ENCODE results near the gene SLC52A1.
A peak's percentile ranks its signal among the peaks of the same experiment; 100 is the strongest.

SLC52A1 gene

GRCh38 chr17:4986951-4987766 is 48.1 kb downstream of the SLC52A1 start, which contains the start of gene CAMTA2:
TSS of gene CAMTA2 (minus strand) at chr17:4987675. CDS start at chr17:4986222, 1,453 bp downstream.
- DNase-seq, result peak; percentile 20 to 82

- no peak for DNase-seq
Observed at GRCh38 chr17:4986403-4986802, 48.8 kb downstream of the SLC52A1 start.

Measured in NCI-H446 (cell line).